OCI-LY3 (cell line): ENCODE measurements around the gene LINS1.
"Not testable (repeated sequence)": the region's sequence is repeated elsewhere in the genome, so short reads cannot be mapped to it uniquely, and the experiment has no call there.

ENCODE experiments used
- H2AFZ ChIP-seq: fragments of 200-600, 300-600 bp; shearing (Covaris generic); 2 replicates; pipeline ENCODE4 v1.6.0; 2014; ENCODE audit warnings: antibody characterized with exemption, low read depth, low read length
- H3K27ac ChIP-seq: fragments of 200-600, 300-600 bp; sonication (generic); 2 replicates; pipeline ENCODE4 v1.5.1; 2014; ENCODE audit warnings: mild to moderate bottlenecking, low read length, moderate library complexity, mixed read lengths
- H3K27me3 ChIP-seq: fragments of 200-600, 300-600 bp; sonication (generic); 2 replicates; pipeline ENCODE4 v1.6.1; 2014; ENCODE audit warnings: low read depth, low read length, mixed read lengths
- H3K36me3 ChIP-seq: fragments of 200-600, 300-600 bp; sonication (generic); replicated peaks from 2 replicates; pipeline ENCODE3; 2014; ENCODE audit warnings: low read depth, low read length, mixed read lengths
- H3K4me1 ChIP-seq: fragments of 300-600, 200-600 bp; sonication (generic); 2 replicates; pipeline ENCODE4 v1.6.1; 2014; ENCODE audit warnings: low read length, mixed read lengths
- H3K4me2 ChIP-seq: fragments of 200-600, 300-600 bp; sonication (generic); 2 replicates; pipeline ENCODE4 v1.6.1; 2014; ENCODE audit warnings: low read length, mixed read lengths
- H3K4me3 ChIP-seq: fragments of 300-600, 200-600 bp; sonication (generic); 2 replicates; pipeline ENCODE4 v1.5.1; 2014; ENCODE audit warnings: antibody characterized with exemption, mild to moderate bottlenecking, low read length, moderate library complexity
- H3K79me2 ChIP-seq: fragments of 300-600, 200-600 bp; shearing (Covaris generic); 2 replicates; pipeline ENCODE4 v1.6.1; 2014; ENCODE audit warnings: mild to moderate bottlenecking, low read length, mixed read lengths
- H3K9ac ChIP-seq: fragments of 300-600, 200-600 bp; shearing (Covaris generic); 2 replicates; pipeline ENCODE4 v1.6.0; 2014; ENCODE audit warnings: mild to moderate bottlenecking, low read length, moderate library complexity
- H3K9me3 ChIP-seq: fragments of 200-600, 300-600 bp; shearing (Covaris generic); 2 replicates; pipeline ENCODE4 v1.6.1; 2014; ENCODE audit warnings: low read length, mixed read lengths; ENCODE audit not compliant: insufficient read depth
- H4K20me1 ChIP-seq: fragments of 200-600, 300-600 bp; sonication (generic); 2 replicates; pipeline ENCODE4 v1.6.1; 2016; ENCODE audit warnings: low read length, mixed read lengths; ENCODE audit not compliant: insufficient read depth
- CTCF ChIP-seq: fragments of 200-600, 300-600 bp; sonication (generic); IDR thresholded peaks from 2 replicates; pipeline ENCODE4 v1.5.1; 2014; ENCODE audit warnings: antibody characterized with exemption, low read length, low read depth
- EZH2phosphoT487 ChIP-seq: fragments of 200-600 bp; shearing (Covaris generic); IDR thresholded peaks from 2 replicates; pipeline ENCODE4 v1.6.1; 2018; ENCODE audit warnings: antibody characterized with exemption, mixed run types, low read depth

Gene LINS1

DNA sequence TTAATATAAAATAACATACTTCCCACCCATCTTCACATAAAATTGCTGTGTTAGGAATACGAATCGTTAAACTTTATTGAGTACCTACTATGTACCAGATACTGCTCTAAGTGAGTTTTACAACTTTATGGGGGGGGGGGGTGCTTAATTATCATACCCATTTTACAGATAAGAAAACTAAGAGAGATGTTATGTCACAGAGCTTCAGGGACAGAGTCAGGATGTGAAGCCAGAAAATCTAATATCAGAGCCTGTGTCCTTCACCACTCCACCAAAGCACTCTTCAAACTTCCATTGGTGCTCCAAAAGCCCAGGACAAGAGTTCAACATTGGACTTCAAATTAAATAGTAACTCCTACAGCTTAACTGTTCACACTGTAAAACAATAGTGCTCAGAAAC, 8.6 kb downstream of the LINS1 start:
- Histone ChIP-seq H3K79me2 (peaks cover 70% of the 10 kb centered on the region), H3K4me2 (no peak overlapping the region)

DNA sequence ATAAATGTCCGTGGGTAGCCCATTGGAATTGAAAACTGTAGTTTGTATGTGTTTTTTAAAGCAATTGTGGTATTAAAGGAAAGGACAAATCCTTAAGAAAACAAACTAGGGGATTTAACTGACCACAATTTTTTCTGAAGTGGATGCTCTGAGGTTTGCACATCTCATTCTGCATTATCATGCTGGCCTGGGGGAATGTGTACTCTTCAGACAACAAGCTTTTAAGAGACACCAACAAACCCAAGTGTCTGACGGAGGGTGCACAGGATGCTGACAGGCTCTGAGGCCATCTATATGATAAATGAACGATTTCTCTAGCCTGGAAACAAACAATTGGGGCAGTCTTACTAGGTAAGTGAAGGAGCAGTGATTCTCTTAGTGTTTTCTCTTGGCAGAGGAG, 9.1 kb downstream of the LINS1 start:
- H3K4me3 ChIP-seq = no peak overlapping the region
- H2AFZ ChIP-seq = no peak overlapping the region
- H3K9me3 ChIP-seq = peaks cover 25% of the 10 kb centered on the region; the same call in 1 of the 2 replicates
- H3K4me2 ChIP-seq = no peak overlapping the region
- no peaks in the 10 kb centered on the region for H3K27me3 ChIP-seq
- H3K27ac ChIP-seq = no peak overlapping the region
- H3K9ac ChIP-seq = no peak overlapping the region
- peaks cover 69% of the 10 kb centered on the region for H3K79me2 ChIP-seq
- H4K20me1 ChIP-seq = no peaks in the 10 kb centered on the region
- H3K4me1 ChIP-seq = no peaks in the 10 kb centered on the region
- peaks cover 49% of the 10 kb centered on the region for H3K36me3 ChIP-seq
- TF ChIP-seq EZH2phosphoT487 = no peak
- no peak for TF ChIP-seq CTCF

More for the DNA sequence above, 8.6 kb downstream of the LINS1 start:
- H4K20me1 ChIP-seq = no peaks in the 10 kb centered on the region
- no peak overlapping the region for H2AFZ ChIP-seq
- H3K4me3 ChIP-seq = no peak overlapping the region
- H3K27me3 ChIP-seq = no peaks in the 10 kb centered on the region
- H3K27ac ChIP-seq = no peak overlapping the region
- peaks cover 20% of the 10 kb centered on the region; the same call in 1 of the 2 replicates for H3K9me3 ChIP-seq
- no peak overlapping the region for H3K9ac ChIP-seq
- H3K4me1 ChIP-seq = no peaks in the 10 kb centered on the region
- TF ChIP-seq CTCF (no peak), EZH2phosphoT487 (no peak)
- peaks cover 44% of the 10 kb centered on the region for H3K36me3 ChIP-seq

- H3K4me1 ChIP-seq = no peaks in the 10 kb centered on the region
- TF ChIP-seq EZH2phosphoT487 (no peak), CTCF (no peak)
- no peak overlapping the region for H3K9ac ChIP-seq
- peaks cover 33% of the 10 kb centered on the region for H3K9me3 ChIP-seq
- peaks cover 58% of the 10 kb centered on the region for H3K36me3 ChIP-seq
- peaks cover 61% of the 10 kb centered on the region for H3K79me2 ChIP-seq
- H3K27ac ChIP-seq = no peak overlapping the region
- no peak overlapping the region for H3K4me3 ChIP-seq
- H2AFZ ChIP-seq = no peak overlapping the region
- no peaks in the 10 kb centered on the region for H4K20me1 ChIP-seq
- no peaks in the 10 kb centered on the region for H3K27me3 ChIP-seq
- no peak overlapping the region for H3K4me2 ChIP-seq
These were observed 10.1 kb downstream of the LINS1 start for GRCh38 chr15:100591835-100592234.

DNA sequence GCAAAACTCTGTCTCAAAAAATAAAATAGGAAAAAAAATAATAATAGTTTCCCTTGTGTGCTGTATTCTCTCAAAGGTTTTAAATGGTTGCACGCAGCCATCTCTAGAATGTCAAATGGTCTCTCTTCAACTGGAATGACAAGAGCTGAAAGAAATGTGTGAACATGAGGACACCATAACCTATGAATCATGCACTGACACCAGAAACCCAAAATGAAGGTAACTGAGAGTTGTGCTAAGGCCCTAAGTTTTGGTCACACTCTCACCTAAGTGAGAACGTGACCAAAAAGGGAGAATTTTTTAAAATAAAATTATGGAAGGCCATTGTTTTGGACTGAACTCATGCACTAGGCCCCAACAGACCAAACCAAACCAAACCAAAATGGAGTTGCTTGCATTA, 10.8 kb downstream of the LINS1 start:
- H3K79me2 ChIP-seq = peaks cover 54% of the 10 kb centered on the region
- H3K9me3 ChIP-seq = peaks cover 33% of the 10 kb centered on the region
- not testable (repeated sequence) for H3K27me3 ChIP-seq

More for the DNA sequence above, 10.8 kb downstream of the LINS1 start:
- H3K4me1 ChIP-seq, H3K9ac ChIP-seq, H4K20me1 ChIP-seq, H3K4me2 ChIP-seq, H3K27ac ChIP-seq, H3K4me3 ChIP-seq, H2AFZ ChIP-seq: not testable (repeated sequence)
- peaks cover 58% of the 10 kb centered on the region for H3K36me3 ChIP-seq
